T-helper 9 cell (primary cell): ENCODE results near the gene SLC66A1.
A peak's percentile ranks its signal among the peaks of the same experiment; 100 is the strongest.

Experiments
- DNase-seq: peaks from one replicate; pipeline ENCODE4 v3.0.0-alpha.2; 2020

SLC66A1 gene

GRCh38 chr1:19306941-19307340 is 5.2 kb upstream of the SLC66A1 start:
- DNase-seq: no peak

GRCh38 chr1:19307794-19308508 is 4.2 kb upstream of the SLC66A1 start:
- no peak for DNase-seq

GRCh38 chr1:19308509-19308907 is 3.6 kb upstream of the SLC66A1 start:
- no peak for DNase-seq

- no peak for DNase-seq
Measured at GRCh38 chr1:19309123-19309813, 2.9 kb upstream of the SLC66A1 start.

GRCh38 chr1:19310061-19310460 is 2.1 kb upstream of the SLC66A1 start:
- DNase-seq: no peak

- no peak for DNase-seq
Measured at GRCh38 chr1:19310720-19311502, 1.2 kb upstream of the SLC66A1 start.

- DNase-seq: peak; percentile 10
Measured at GRCh38 chr1:19311503-19311930, 609 bp upstream of the SLC66A1 start.

GRCh38 chr1:19312782-19313635 is 883 bp downstream of the SLC66A1 start:
- DNase-seq: no peak

GRCh38 chr1:19313636-19313959 is 1.5 kb downstream of the SLC66A1 start:
- DNase-seq: no peak

GRCh38 chr1:19313961-19314882 is 2.1 kb downstream of the SLC66A1 start:
- no peak for DNase-seq

- no peak for DNase-seq
Measured at GRCh38 chr1:19315378-19316198, 3.5 kb downstream of the SLC66A1 start.

- DNase-seq: no peak
Measured at GRCh38 chr1:19317126-19317910, 5.2 kb downstream of the SLC66A1 start.

GRCh38 chr1:19319196-19319595 is 7.1 kb downstream of the SLC66A1 start:
- DNase-seq: no peak

GRCh38 chr1:19321071-19321470 is 8.9 kb downstream of the SLC66A1 start:
- no peak for DNase-seq

- no peak for DNase-seq
Measured at GRCh38 chr1:19322481-19322880, 10.4 kb downstream of the SLC66A1 start.

- DNase-seq: no peak
Measured at GRCh38 chr1:19323987-19324664, 12.0 kb downstream of the SLC66A1 start.

GRCh38 chr1:19324665-19324990 is 12.5 kb downstream of the SLC66A1 start:
- DNase-seq: no peak

GRCh38 chr1:19325368-19325957 is 13.3 kb downstream of the SLC66A1 start:
- no peak for DNase-seq
